Astrocyte of the spinal cord (primary cell): ENCODE data around the gene ENAH.

Experiments
- DNase-seq: peaks from one replicate; pipeline ENCODE4 v3.0.0; 2011; ENCODE audit warnings: low read depth, low spot score
- H3K4me3 ChIP-seq: 2 replicates; pipeline ENCODE4 v1.5.1; 2011; ENCODE audit warnings: low read depth, mild to moderate bottlenecking, low read length, moderate library complexity
- CTCF ChIP-seq: IDR thresholded peaks from 2 replicates; pipeline ENCODE4 v1.5.1; 2012; ENCODE audit warnings: low read depth, mild to moderate bottlenecking, low read length, inconsistent platforms
- in situ Hi-C: cut with HindIII; loops from 2 replicates; pipeline ENCODE4 v1.10.0; 2017; ENCODE audit warnings: low sequenced_read_pairs

The ENAH gene

GRCh38 chr1:225651376-225651871, 1.5 kb downstream of the ENAH start:
- TF ChIP-seq CTCF: no peak
- H3K4me3 ChIP-seq: peak overlapping the region; percentile 92
- DNase-seq: peak; percentile 55
- in situ Hi-C loops: no loop called here

- in situ Hi-C loops: no loop called here
- DNase-seq: no peak
- TF ChIP-seq CTCF: no peak
- H3K4me3 ChIP-seq: peak overlapping the region; percentile 92
These were observed 2.7 kb downstream of the ENAH start for GRCh38 chr1:225650179-225650578.

GRCh38 chr1:225645194-225645895, 7.6 kb downstream of the ENAH start:
- in situ Hi-C loops: no loop called here
- no peak for DNase-seq
- TF ChIP-seq CTCF: no peak
- no peak overlapping the region for H3K4me3 ChIP-seq

GRCh38 chr1:225644666-225645065, 8.3 kb downstream of the ENAH start:
- no peak for DNase-seq
- in situ Hi-C loops: no loop called here
- TF ChIP-seq CTCF: no peak
- no peak overlapping the region for H3K4me3 ChIP-seq

GRCh38 chr1:225642177-225642576, 10.7 kb downstream of the ENAH start:
- TF ChIP-seq CTCF: no peak
- H3K4me3 ChIP-seq: no peak overlapping the region
- DNase-seq: no peak
- in situ Hi-C loops: no loop called here

- no peak overlapping the region for H3K4me3 ChIP-seq
- no peak for DNase-seq
- in situ Hi-C loops: no loop called here
- TF ChIP-seq CTCF: no peak
These were observed 14.1 kb downstream of the ENAH start for GRCh38 chr1:225638853-225639252.
